ENCODE measurements around the gene KCNH8.

DNA sequence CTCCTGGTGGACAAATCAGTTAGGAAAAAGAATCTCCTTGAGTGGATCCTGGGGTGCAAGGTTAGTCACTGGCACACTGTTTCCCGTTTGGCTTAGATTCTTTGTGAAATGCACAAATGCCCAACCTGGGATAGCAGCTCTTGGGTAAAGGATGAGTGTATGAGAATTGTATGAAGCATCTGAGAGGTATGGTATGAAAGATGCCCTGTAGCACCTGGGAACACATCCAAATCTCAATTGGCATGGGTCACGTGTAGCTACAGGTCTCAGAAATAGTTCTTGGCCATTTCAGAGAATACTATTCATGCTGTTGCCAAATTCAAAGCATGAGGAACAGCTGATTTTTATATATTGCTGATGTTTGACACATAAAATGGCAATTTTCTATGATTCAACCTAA, 84.3 kb downstream of the KCNH8 start:
- TF ChIP-seq EZH2 (IDR thresholded peaks at IDR 0.05; ENCODE audit: insufficient read depth, poor library complexity, severe bottlenecking): no peak
- TF ChIP-seq EZH2phosphoT487 (IDR thresholded peaks at IDR 0.05; ENCODE audit: insufficient read depth, low read depth): no peak
